K562 (cell line): ENCODE data around the gene IRF9. TPM values are rescaled to one million over a fixed set of nuclear protein-coding genes. Genes with fewer than 3 reads are reported as not detected.

Experiments used
- CBFB ChIP-seq: sonication (generic); formaldehyde crosslinking; IDR thresholded peaks from 2 replicates; pipeline ENCODE4 v1.4.0; 2020; ENCODE audit warnings: mild to moderate bottlenecking, missing genetic modification reagents
- CREM ChIP-seq: IDR thresholded peaks from 2 replicates; pipeline ENCODE4 v1.6.1; 2014; ENCODE audit warnings: antibody characterized with exemption, low read depth
- DDX20 ChIP-seq: fragments of 450-650 bp; IDR thresholded peaks from 2 replicates; pipeline ENCODE4 v1.6.1; 2016; ENCODE audit warnings: missing genetic modification characterization, low read depth, mild to moderate bottlenecking, missing compliant biosample characterization, moderate library complexity
- JUND ChIP-seq, 2 experiments: IDR thresholded peaks; 2 replicates in 1 of 2; 3 replicates in 1 of 2; pipeline ENCODE4 v1.6.1; 2011; ENCODE audit warnings: borderline replicate concordance in 2 of 2, low read depth in 2 of 2, low read length in 2 of 2, improper control_type of control experiment in 1 of 2, missing biosample characterization in 1 of 2, missing genetic modification characterization in 1 of 2, missing genetic modification reagents in 1 of 2
- KDM4B ChIP-seq, 2 experiments: fragments of 450-650 bp in 1 of 2; sonication (generic) in 1 of 2; IDR thresholded peaks; 2 replicates each; pipeline ENCODE4 v1.6.1; 2016 to 2017; ENCODE audit warnings: borderline replicate concordance in 2 of 2, antibody characterized with exemption in 1 of 2, low read depth in 1 of 2, mild to moderate bottlenecking in 1 of 2
- KDM5B ChIP-seq: fragments of 200-600 bp; sonication (generic); IDR thresholded peaks from 2 replicates; pipeline ENCODE4 v1.6.1; 2012; ENCODE audit warnings: low read depth, mild to moderate bottlenecking, moderate library complexity, low read length, control low read depth, inconsistent platforms; ENCODE audit not compliant: insufficient replicate concordance
- MYBL2 ChIP-seq, 2 experiments: fragments of 450-650 bp in 1 of 2; sonication (generic) in 1 of 2; formaldehyde crosslinking in 1 of 2; IDR thresholded peaks; 2 replicates each; pipeline versions ENCODE4 v1.6.1 to v1.8.1; 2017 to 2022; ENCODE audit warnings: borderline replicate concordance in 1 of 2, inconsistent platforms in 1 of 2, low read depth in 1 of 2, mild to moderate bottlenecking in 1 of 2, missing genetic modification reagents in 1 of 2, moderate library complexity in 1 of 2
- OTX1 ChIP-seq: fragments of 450-650 bp; formaldehyde crosslinking; IDR thresholded peaks from 2 replicates; pipeline ENCODE4 v1.4.0; 2022; ENCODE audit warnings: mild to moderate bottlenecking
- PATZ1 ChIP-seq: fragments of 250-450 bp; sonication (Bioruptor Pico); IDR thresholded peaks from 2 replicates; pipeline ENCODE4 v1.5.0; 2020; ENCODE audit warnings: mild to moderate bottlenecking, borderline replicate concordance
- PTRF ChIP-seq: fragments of 450-650 bp; IDR thresholded peaks from 2 replicates; pipeline ENCODE4 v1.6.1; 2016; ENCODE audit warnings: mild to moderate bottlenecking, missing genetic modification characterization, missing compliant biosample characterization
- RBM22 ChIP-seq: fragments of 200-400 bp; formaldehyde crosslinking; IDR thresholded peaks from 2 replicates; pipeline ENCODE4 v1.6.1; 2018; ENCODE audit warnings: low read length, low read depth; ENCODE audit not compliant: poor library complexity, severe bottlenecking
- SIN3A ChIP-seq, 2 experiments: fragments of 150-350 bp in 1 of 2; IDR thresholded peaks; 2 replicates each; pipeline ENCODE4 v1.6.1; 2011 to 2016; ENCODE audit warnings: borderline replicate concordance in 2 of 2, low read depth in 2 of 2, low read length in 2 of 2, mild to moderate bottlenecking in 2 of 2, moderate library complexity in 2 of 2; ENCODE audit not compliant: control insufficient read depth in 1 of 2
- SIN3B ChIP-seq: fragments of 450-650 bp; IDR thresholded peaks from 2 replicates; pipeline ENCODE4 v1.6.1; 2017; ENCODE audit warnings: low read depth, mild to moderate bottlenecking, moderate library complexity
- SMARCE1 ChIP-seq: fragments of 450-650 bp; IDR thresholded peaks from 2 replicates; pipeline ENCODE4 v1.7.1; 2016; ENCODE audit warnings: mild to moderate bottlenecking
- SP2 ChIP-seq: IDR thresholded peaks from 2 replicates; pipeline ENCODE4 v1.6.1; 2011; ENCODE audit warnings: mild to moderate bottlenecking, low read depth, low read length, moderate library complexity; ENCODE audit not compliant: poor library complexity, severe bottlenecking; ENCODE audit errors: extremely low read depth
- XRCC5 ChIP-seq: fragments of 200-400 bp; formaldehyde crosslinking; IDR thresholded peaks from 2 replicates; pipeline ENCODE4 v1.6.1; 2017; ENCODE audit warnings: low read depth, mild to moderate bottlenecking, low read length
- ZBTB17 ChIP-seq: fragments of 450-650 bp; formaldehyde crosslinking; IDR thresholded peaks from 2 replicates; pipeline ENCODE4 v1.4.0; 2020; ENCODE audit warnings: mild to moderate bottlenecking
- ZBTB7A ChIP-seq: IDR thresholded peaks from 2 replicates; pipeline ENCODE4 v1.6.1; 2011; ENCODE audit warnings: low read depth, mild to moderate bottlenecking, low read length, moderate library complexity, borderline replicate concordance; ENCODE audit not compliant: control insufficient read depth
- ZNF77 ChIP-seq: fragments of 250-450 bp; sonication (Bioruptor Pico); IDR thresholded peaks from 2 replicates; pipeline ENCODE4 v1.5.0; 2020
- polyA plus RNA-seq, 8 experiments: library from polyadenylated mRNA; depleted of rRNA in 4 of 8; stranded (reverse) in 5 of 8; unstranded in 3 of 8; fragments of >200 nt; fragmentation: Nextera tagmentation in 2 of 8; fragmentation: Illumina TruSeq in 1 of 8; extraction: Ambion mirVana in 2 of 8; extraction: Trizol in 1 of 8; gene quantifications; 2 replicates each; pipeline versions ENCODE4 v1.2.1 to v1.2.3, GENCODE V29; 2011 to 2014; ENCODE audit warnings: inconsistent platforms in 1 of 8, missing spikeins in 1 of 8
- total RNA-seq, 7 experiments: library from RNA; depleted of rRNA in 6 of 7; stranded (reverse); fragments of >200 nt in 6 of 7; fragmentation: Illumina TruSeq in 2 of 7; extraction: Trizol in 2 of 7; gene quantifications; 2 replicates each; pipeline versions ENCODE4 v1.2.1 to v1.2.3, GENCODE V29; 2011 to 2021; ENCODE audit warnings: low replicate concordance in 1 of 7
- TF ChIP-seq, protein P1 (sequence below): fragments of 450-650 bp; IDR thresholded peaks from one replicate; pipeline ENCODE4 v1.6.1; 2018; ENCODE audit warnings: mild to moderate bottlenecking, moderate library complexity; ENCODE audit not compliant: partially characterized antibody
- TF ChIP-seq, protein P2 (sequence below): sonication (generic); formaldehyde crosslinking; IDR thresholded peaks from 2 replicates; pipeline ENCODE4 v1.8.0; 2022; ENCODE audit warnings: missing genetic modification reagents, mild to moderate bottlenecking, moderate library complexity, borderline replicate concordance

Gene IRF9
- total and polyA plus RNA-seq, 9 of the 15 experiments (the other 6 are each of a cell fraction or from before 2014, with no cell fraction given), result 0.79 to 14.8 (median 6.1) TPM

DNA sequence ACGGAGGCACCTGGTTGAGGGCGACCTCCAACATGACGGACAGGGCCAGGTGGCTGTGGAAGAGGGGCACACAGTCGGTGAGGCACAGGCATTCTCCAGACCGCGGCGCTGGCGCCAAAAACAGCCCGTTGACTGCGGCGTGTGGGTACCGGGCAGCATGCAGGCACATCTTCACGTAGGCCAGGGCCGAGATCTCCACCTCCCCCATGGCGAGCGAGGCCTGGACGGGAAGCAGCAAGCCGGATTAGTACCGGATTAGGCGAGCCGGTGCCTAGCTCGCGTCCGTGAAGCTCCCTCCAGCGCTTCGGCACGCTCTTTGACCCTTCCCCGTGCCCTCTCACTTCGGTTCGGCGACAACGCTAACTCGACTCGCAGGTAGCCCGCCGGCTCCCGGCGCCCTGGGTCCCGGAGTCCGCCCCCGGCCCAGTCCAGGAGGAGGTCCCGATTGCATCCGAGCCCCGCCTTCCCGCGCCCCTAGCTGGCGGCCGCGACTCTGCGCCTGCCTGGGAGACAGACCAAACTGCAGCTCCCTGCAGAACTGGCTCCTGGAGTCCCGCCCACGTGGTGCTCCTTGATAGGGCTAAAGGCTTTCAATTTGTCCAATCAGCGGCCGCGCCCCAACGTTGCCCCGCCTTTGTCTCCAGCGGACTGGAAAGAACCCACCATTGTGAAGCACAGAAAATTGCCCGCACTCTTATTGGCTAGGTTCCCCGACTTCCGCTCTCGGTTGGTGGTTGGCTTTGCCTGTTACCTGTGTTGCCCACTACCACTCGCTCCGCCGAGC lies 19.8 kb upstream of the IRF9 start, which contains the start of gene EMC9 (continued):
- TF ChIP-seq PATZ1 (no peak), SIN3A (IDR thresholded peaks at IDR 0.05; ENCODE audit: borderline replicate concordance in 2 of 2, control insufficient read depth in 1 of 2, low read depth in 2 of 2, low read length in 2 of 2) (peak in 1 of 2 experiments; percentile 21; a peak in 1 of 4 replicates), ZBTB7A (peak; percentile 66; the same call in 1 of the 2 replicates), DDX20 (tag) (no peak), PTRF (tag) (no peak), JUND (IDR thresholded peaks at IDR 0.05; ENCODE audit: borderline replicate concordance, low read depth, low read length) (0 out of 2 replicates have a peak, but pooled peaks have one; percentile 18), JUND (tag; IDR thresholded peaks at IDR 0.05; ENCODE audit: borderline replicate concordance, low read depth, low read length) (no peak), XRCC5 (0 out of 2 replicates have a peak, but pooled peaks have one; percentile 40), SMARCE1 (no peak), KDM5B (peak; percentile 45), ZBTB17 (peak; percentile 97), SP2 (peak; percentile 45), ZNF77 (no peak), MYBL2 (IDR thresholded peaks at IDR 0.05; ENCODE audit: low read depth) (peak; percentile 91), MYBL2 (CRISPR knock-in tag; IDR thresholded peaks at IDR 0.05; ENCODE audit: borderline replicate concordance) (no peak), OTX1 (no peak), KDM4B (IDR thresholded peaks at IDR 0.05; ENCODE audit: borderline replicate concordance in 2 of 2, low read depth in 1 of 2) (peak in 1 of 2 experiments; percentile 76; a peak in 1 of 4 replicates), RBM22 (peak; percentile 43), CBFB (no peak), SIN3B (no peak), CREM (peak; percentile 61; the same call in 1 of the 2 replicates)
- TF ChIP-seq, protein P1, sequence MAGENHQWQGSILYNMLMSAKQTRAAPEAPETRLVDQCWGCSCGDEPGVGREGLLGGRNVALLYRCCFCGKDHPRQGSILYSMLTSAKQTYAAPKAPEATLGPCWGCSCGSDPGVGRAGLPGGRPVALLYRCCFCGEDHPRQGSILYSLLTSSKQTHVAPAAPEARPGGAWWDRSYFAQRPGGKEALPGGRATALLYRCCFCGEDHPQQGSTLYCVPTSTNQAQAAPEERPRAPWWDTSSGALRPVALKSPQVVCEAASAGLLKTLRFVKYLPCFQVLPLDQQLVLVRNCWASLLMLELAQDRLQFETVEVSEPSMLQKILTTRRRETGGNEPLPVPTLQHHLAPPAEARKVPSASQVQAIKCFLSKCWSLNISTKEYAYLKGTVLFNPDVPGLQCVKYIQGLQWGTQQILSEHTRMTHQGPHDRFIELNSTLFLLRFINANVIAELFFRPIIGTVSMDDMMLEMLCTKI, result no peak
- TF ChIP-seq, protein P2, sequence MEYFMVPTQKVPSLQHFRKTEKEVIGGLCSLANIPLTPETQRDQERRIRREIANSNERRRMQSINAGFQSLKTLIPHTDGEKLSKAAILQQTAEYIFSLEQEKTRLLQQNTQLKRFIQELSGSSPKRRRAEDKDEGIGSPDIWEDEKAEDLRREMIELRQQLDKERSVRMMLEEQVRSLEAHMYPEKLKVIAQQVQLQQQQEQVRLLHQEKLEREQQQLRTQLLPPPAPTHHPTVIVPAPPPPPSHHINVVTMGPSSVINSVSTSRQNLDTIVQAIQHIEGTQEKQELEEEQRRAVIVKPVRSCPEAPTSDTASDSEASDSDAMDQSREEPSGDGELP (CRISPR knock-in tag), result peak; percentile 22; the same call in 1 of the 2 replicates
